K562 (cell line): Measurements from ENCODE around the gene LOC128125822.

Experiments used
- ATAC-seq: fragments of 200-7000 bp; cut with Tn5 transposase; 3 replicates; pipeline ENCODE4 v1.9.1; 2020; ENCODE audit warnings: moderate library complexity
- BruUV-seq: library from RNA; stranded (reverse); fragments of 400-500 nt; replicated peaks from 2 replicates; lab custom pipeline; 2021; lab: Mats Ljungman, UMichigan
- CTCF ChIA-PET: fragments of 300-600 bp; formaldehyde crosslinking; extraction: SDS; loops from one replicate; lab custom pipeline; 2021; ENCODE audit warnings: low intra/inter-chr PET ratio; lab: Yijun Ruan, JAX
- POLR2A ChIA-PET: fragments of 300-600, 350-650 bp; sonication (Branson Sonifier 250); formaldehyde crosslinking; extraction: SDS; loops from one replicate; lab custom pipeline; 2021; ENCODE audit warnings: antibody characterized with exemption, inconsistent platforms; lab: Yijun Ruan, JAX
- DNase-seq, 4 experiments: peaks; one replicate each; pipeline versions ENCODE4 v3.0.0 to v3.0.0-alpha.2; 2011 to 2018; ENCODE audit warnings: low spot score in 3 of 4, mixed read lengths in 3 of 4; ENCODE audit errors: extremely low read depth in 1 of 4
- FAIRE-seq: peaks from 2 replicates; lab custom pipeline; 2011; peaks lifted over from hg19 to GRCh38; lab: Jason Lieb, UNC
- H2AFZ ChIP-seq: 2 replicates; pipeline ENCODE4 v1.6.0; 2011; ENCODE audit warnings: low read depth, low read length, control low read depth, inconsistent platforms
- H3K27ac ChIP-seq: fragments of 200-600 bp; 3 replicates; pipeline ENCODE4 v1.8.0; 2011; ENCODE audit warnings: low read depth, mild to moderate bottlenecking, control low read depth, inconsistent platforms, low read length, moderate library complexity, mixed read lengths; ENCODE audit errors: extremely low read depth
- H3K27me3 ChIP-seq, 2 experiments: fragments of 300-600 bp in 1 of 2; 2 replicates in 1 of 2; 3 replicates in 1 of 2; pipeline versions ENCODE4 v1.6.0 to v1.8.0; 2011; ENCODE audit warnings: inconsistent platforms in 2 of 2, low read length in 2 of 2, mild to moderate bottlenecking in 1 of 2, mixed read lengths in 1 of 2, moderate library complexity in 1 of 2; ENCODE audit not compliant: control insufficient read depth in 2 of 2, insufficient read depth in 2 of 2
- H3K36me3 ChIP-seq: fragments of 300-600 bp; 3 replicates; pipeline ENCODE4 v1.8.0; 2011; ENCODE audit warnings: mild to moderate bottlenecking, low read length, inconsistent platforms; ENCODE audit not compliant: control insufficient read depth, insufficient read depth
- H3K4me1 ChIP-seq, 2 experiments: fragments of 200-600 bp in 1 of 2; replicated peaks in 1 of 2; 2 replicates in 1 of 2; 3 replicates in 1 of 2; pipeline versions ENCODE4 v1.5.1 to v1.8.0; 2011; ENCODE audit warnings: inconsistent platforms in 2 of 2, low read length in 2 of 2, mild to moderate bottlenecking in 1 of 2, mixed read lengths in 1 of 2, moderate library complexity in 1 of 2; ENCODE audit not compliant: control insufficient read depth in 2 of 2, insufficient read depth in 2 of 2
- H3K4me2 ChIP-seq: 2 replicates; pipeline ENCODE4 v1.6.1; 2011; ENCODE audit warnings: low read length, control low read depth, inconsistent platforms, mixed read lengths; ENCODE audit not compliant: insufficient read depth
- H3K4me3 ChIP-seq: fragments of 200-600 bp; sonication (generic), shearing (Covaris generic); 2 replicates; pipeline ENCODE4 v1.5.1; 2016; ENCODE audit warnings: control low read depth, inconsistent platforms
- H3K79me2 ChIP-seq: fragments of 200-600 bp; 3 replicates; pipeline ENCODE4 v1.8.0; 2011; ENCODE audit warnings: low read length, inconsistent platforms; ENCODE audit not compliant: control insufficient read depth, insufficient read depth
- H3K9ac ChIP-seq, 2 experiments: 2 replicates each; pipeline versions ENCODE4 v1.6.0 to v1.6.1; 2011; ENCODE audit warnings: low read depth in 2 of 2, low read length in 2 of 2, control low read depth in 1 of 2, inconsistent platforms in 1 of 2, mild to moderate bottlenecking in 1 of 2, mixed read lengths in 1 of 2; ENCODE audit not compliant: insufficient read depth in 1 of 2
- H3K9me1 ChIP-seq: one replicate; pipeline ENCODE4 v1.6.0; 2011; ENCODE audit warnings: inconsistent platforms, mild to moderate bottlenecking, low read length, moderate library complexity; ENCODE audit not compliant: control insufficient read depth, insufficient read depth
- H3K9me3 ChIP-seq: replicated peaks from 2 replicates; pipeline ENCODE4 v1.5.1; 2011; ENCODE audit warnings: low read depth, low read length, inconsistent platforms; ENCODE audit not compliant: control insufficient read depth, insufficient read depth
- H4K20me1 ChIP-seq: replicated peaks from 2 replicates; pipeline ENCODE4 v1.6.1; 2011; ENCODE audit warnings: low read length, inconsistent platforms, mixed read lengths; ENCODE audit not compliant: control insufficient read depth, insufficient read depth
- CSDE1 ChIP-seq, 2 experiments: fragments of 450-650 bp; IDR thresholded peaks; 2 replicates each; pipeline ENCODE4 v1.6.1; 2016; ENCODE audit warnings: mild to moderate bottlenecking in 1 of 2
- KDM2B ChIP-seq: fragments of 250-450 bp; sonication (Bioruptor Pico); IDR thresholded peaks from 2 replicates; pipeline ENCODE4 v1.8.0; 2021; ENCODE audit warnings: mild to moderate bottlenecking, moderate library complexity
- MEF2A ChIP-seq: IDR thresholded peaks from 2 replicates; pipeline ENCODE4 v1.6.1; 2011; ENCODE audit warnings: low read depth, mild to moderate bottlenecking, low read length, moderate library complexity; ENCODE audit not compliant: control insufficient read depth
- NRF1 ChIP-seq, 2 experiments: fragments of 450-650 bp; IDR thresholded peaks in 1 of 2; conservative IDR thresholded peaks in 1 of 2; 2 replicates each; pipeline ENCODE4 v1.6.1; 2014; ENCODE audit warnings: mild to moderate bottlenecking in 2 of 2
- WGBS: fragments of 100-300 bp; shearing (Covaris generic); methylation state at CpG from one replicate; pipeline ENCODE4 v1.1.6; 2016; ENCODE audit warnings: low coverage, mixed read lengths; ENCODE audit not compliant: insufficient coverage; ENCODE audit errors: missing lambda C conversion rate; 5-methylcytosine and 5-hydroxymethylcytosine counted together
- in situ Hi-C: fragments of 300-500 bp; cut with MboI; formaldehyde crosslinking; loops from 4 replicates; pipeline ENCODE4 v1.15.0; 2018; ENCODE audit warnings: inconsistent platforms, mixed read lengths
- intact Hi-C: fragments of 100-400 bp; cut with micrococcal nuclease; formaldehyde crosslinking; loops from 2 replicates; pipeline ENCODE4 v1.14.2; 2022
- TF ChIP-seq, protein P1 (sequence below): fragments of 450-650 bp; formaldehyde crosslinking; IDR thresholded peaks from 2 replicates; pipeline ENCODE4 v1.4.0; 2020; ENCODE audit warnings: mild to moderate bottlenecking, moderate library complexity
- TF ChIP-seq, protein P2 (sequence below): fragments of 250-450 bp; sonication (Bioruptor Pico); IDR thresholded peaks from 2 replicates; pipeline ENCODE4 v1.8.0; 2021; ENCODE audit warnings: mild to moderate bottlenecking, moderate library complexity

Gene LOC128125822

DNA sequence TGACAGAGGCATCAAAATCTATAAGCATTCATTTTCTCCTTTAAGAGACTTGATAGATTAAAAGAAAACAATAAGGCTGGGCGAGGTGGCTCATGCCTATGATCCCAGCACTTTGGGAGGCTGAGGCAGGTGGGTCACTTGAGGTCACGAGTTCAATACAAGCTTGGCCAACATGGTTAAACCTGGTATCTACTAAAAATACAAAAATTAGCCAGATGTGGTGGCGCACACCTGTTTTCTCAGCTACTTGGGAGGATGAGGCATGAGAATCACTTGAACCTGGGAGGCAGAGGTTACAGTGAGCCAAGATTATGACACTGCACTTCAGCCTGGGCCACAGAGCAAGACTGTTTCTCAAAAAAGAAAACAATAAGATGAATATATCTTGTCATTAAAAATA, 39.3 kb upstream of the LOC128125822 start:
- FAIRE-seq: no peak
- Histone ChIP-seq H3K9ac (no peak overlapping the region), H3K9me3 (no peaks in the 10 kb centered on the region; the same call in 1 of the 2 replicates), H3K27ac (no peak overlapping the region), H3K4me2 (no peak overlapping the region), H2AFZ (no peak overlapping the region), H3K9me1 (no peaks in the 10 kb centered on the region), H3K36me3 (no peaks in the 10 kb centered on the region), H3K4me1 (no peaks in the 10 kb centered on the region), H3K27me3 (no peaks in the 10 kb centered on the region), H4K20me1 (no peaks in the 10 kb centered on the region), H3K4me3 (no peak overlapping the region), H3K79me2 (no peaks in the 10 kb centered on the region)
- 3% methylated on average over 3 of the region's 3 CpGs for whole genome bisulfite sequencing
- intact Hi-C loops (no loop called here), in situ Hi-C loops (no loop called here)
- no peak for ATAC-seq
- POLR2A ChIA-PET: interaction anchor here (0.7 kb wide), 1 partner anchor 11 kb away, joined by 3 read pairs; no protein-coding TSS in a partner anchor
- CTCF ChIA-PET: no interaction called here
- BruUV-seq: no TSS peak
- TF ChIP-seq NRF1 (conservative IDR thresholded peaks at IDR 0.05 in 1 of 2, IDR thresholded peaks at IDR 0.05 in 1 of 2) (no peak), MEF2A (no peak)
- TF ChIP-seq, all 486 proteins: peak for 0
- DNase-seq: no peak

DNA sequence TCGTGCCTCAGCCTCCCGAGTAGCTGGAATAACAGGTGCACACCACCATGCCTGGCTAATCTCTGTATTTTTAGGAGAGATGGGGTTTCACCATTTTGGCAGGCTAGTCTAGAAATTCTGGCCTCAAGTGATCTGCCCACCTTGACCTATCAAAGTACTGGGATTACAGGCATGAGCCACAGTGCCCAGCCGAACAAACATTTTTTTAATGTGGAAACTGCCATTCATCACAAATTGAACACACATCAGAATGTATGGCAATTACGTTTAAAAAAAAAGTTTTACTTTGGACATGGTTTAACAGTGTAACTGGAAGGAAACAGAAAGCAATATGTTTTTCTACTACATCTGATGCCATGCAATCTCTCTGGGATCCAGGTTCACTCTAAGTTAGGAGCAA, 38.3 kb upstream of the LOC128125822 start:
- Histone ChIP-seq H3K27me3 (no peaks in the 10 kb centered on the region), H4K20me1 (no peaks in the 10 kb centered on the region), H3K36me3 (no peaks in the 10 kb centered on the region), H3K79me2 (no peaks in the 10 kb centered on the region), H3K4me1 (no peaks in the 10 kb centered on the region), H3K9me3 (no peaks in the 10 kb centered on the region; the same call in 1 of the 2 replicates), H3K4me3 (no peak overlapping the region), H3K9ac (no peak overlapping the region), H3K27ac (no peak overlapping the region), H2AFZ (no peak overlapping the region), H3K4me2 (no peak overlapping the region), H3K9me1 (no peaks in the 10 kb centered on the region)
- no peak for ATAC-seq
- ChIA-PET CTCF (no interaction called here), POLR2A (interaction anchor here (0.7 kb wide), 1 partner anchor 12 kb away, joined by 3 read pairs; no protein-coding TSS in a partner anchor)
- in situ Hi-C loops (no loop called here), intact Hi-C loops (no loop called here)
- peak; percentile 59 for FAIRE-seq
- TF ChIP-seq CSDE1 (IDR thresholded peaks at IDR 0.05) (no peak), KDM2B (CRISPR knock-in tag) (no peak)
- TF ChIP-seq, protein P1, sequence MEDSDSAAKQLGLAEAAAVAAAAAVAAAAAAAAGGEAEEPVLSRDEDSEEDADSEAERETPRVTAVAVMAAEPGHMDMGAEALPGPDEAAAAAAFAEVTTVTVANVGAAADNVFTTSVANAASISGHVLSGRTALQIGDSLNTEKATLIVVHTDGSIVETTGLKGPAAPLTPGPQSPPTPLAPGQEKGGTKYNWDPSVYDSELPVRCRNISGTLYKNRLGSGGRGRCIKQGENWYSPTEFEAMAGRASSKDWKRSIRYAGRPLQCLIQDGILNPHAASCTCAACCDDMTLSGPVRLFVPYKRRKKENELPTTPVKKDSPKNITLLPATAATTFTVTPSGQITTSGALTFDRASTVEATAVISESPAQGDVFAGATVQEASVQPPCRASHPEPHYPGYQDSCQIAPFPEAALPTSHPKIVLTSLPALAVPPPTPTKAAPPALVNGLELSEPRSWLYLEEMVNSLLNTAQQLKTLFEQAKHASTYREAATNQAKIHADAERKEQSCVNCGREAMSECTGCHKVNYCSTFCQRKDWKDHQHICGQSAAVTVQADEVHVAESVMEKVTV (CRISPR knock-in tag): no peak
- TF ChIP-seq, protein P2, sequence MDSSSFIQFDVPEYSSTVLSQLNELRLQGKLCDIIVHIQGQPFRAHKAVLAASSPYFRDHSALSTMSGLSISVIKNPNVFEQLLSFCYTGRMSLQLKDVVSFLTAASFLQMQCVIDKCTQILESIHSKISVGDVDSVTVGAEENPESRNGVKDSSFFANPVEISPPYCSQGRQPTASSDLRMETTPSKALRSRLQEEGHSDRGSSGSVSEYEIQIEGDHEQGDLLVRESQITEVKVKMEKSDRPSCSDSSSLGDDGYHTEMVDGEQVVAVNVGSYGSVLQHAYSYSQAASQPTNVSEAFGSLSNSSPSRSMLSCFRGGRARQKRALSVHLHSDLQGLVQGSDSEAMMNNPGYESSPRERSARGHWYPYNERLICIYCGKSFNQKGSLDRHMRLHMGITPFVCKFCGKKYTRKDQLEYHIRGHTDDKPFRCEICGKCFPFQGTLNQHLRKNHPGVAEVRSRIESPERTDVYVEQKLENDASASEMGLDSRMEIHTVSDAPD (CRISPR knock-in tag): no peak
- 7% methylated on average over 4 of the region's 4 CpGs for WGBS
- no peak for DNase-seq
- BruUV-seq: no TSS peak
